Frontal cortex (tissue), 4 donors: Measurements from ENCODE around the gene USH2A. TPM values are rescaled to one million over a fixed set of nuclear protein-coding genes. Genes with fewer than 3 reads are reported as not detected.
"Not testable (repeated sequence)": the region's sequence is repeated elsewhere in the genome, so short reads cannot be mapped to it uniquely, and the experiment has no call there.

Source experiments
- DNase-seq, 2 donors: peaks; one replicate each; pipeline ENCODE4 v3.0.0; 2012; ENCODE audit warnings: low spot score in 2 of 2
- FAIRE-seq: peaks from 2 replicates; lab custom pipeline; 2012; peaks lifted over from hg19 to GRCh38; lab: Jason Lieb, UNC
- total RNA-seq: library from RNA; depleted of rRNA; stranded (reverse); fragments of >200 nt; gene quantifications from one replicate; pipeline ENCODE4 v1.2.3, GENCODE V29; 2014
- donor health status: control.
- donor health status: control.
- donor health status: control.

Gene USH2A
- total RNA-seq, 1 donor from 2014 or later = under 0.01 TPM

DNA sequence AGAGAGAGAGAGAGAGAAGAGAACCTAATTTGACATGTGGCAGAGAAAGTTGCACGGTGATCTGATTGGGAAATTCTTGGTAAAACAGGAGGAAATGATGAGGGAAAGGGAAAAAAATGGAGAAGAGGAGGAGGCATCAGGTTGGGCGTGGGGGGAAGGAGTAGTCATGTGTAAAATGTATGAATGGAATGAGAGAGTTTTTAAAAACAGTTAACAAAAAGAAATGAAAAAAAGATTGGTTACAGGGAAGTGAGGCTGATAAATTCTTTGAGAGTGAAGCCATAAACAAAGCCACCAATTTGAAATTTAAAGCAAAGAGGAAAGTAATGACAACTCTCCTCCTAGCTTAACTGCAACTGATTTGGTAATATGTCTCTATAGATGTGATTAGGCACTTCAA lies 409.2 kb downstream of the USH2A start:
- no peak for FAIRE-seq
- DNase-seq = no peak

DNA sequence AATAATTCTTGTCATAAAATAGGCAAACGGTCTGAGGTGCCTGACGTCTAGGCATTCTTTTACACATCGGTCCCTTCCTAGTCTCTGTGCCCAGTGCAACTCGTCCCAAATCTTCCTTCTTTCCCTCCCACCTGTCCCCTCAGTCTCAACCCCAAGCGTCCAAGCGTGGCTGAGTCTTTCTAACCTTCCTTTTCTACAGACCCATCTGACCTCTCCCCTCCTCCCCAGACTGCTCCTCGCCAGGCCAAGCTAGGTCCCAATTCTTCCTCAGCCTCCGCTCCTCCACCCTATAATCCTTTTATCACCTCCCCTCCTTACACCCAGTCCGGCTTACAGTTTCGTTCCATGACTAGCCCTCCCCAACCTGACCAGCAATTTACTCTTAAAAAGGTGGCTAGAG lies 413.8 kb downstream of the USH2A start:
- FAIRE-seq, DNase-seq: not testable (repeated sequence)

DNA sequence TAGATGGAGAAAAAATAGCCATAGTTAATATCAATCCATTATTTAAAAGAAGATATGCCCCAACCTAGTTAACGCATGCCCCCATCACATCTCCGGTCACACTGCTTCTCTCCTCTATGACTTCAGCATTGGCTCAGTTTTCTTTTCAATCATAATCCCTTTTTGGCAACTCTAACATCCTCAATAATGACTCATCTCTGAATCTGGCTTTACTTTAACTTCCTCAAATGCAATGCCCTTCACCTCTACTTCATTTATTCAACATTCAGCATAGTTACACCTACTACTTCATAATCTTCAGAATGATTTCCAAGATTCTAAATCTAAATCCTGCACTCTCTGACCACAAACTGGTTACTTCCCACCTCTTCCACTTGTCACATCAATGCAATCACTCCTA lies 417.3 kb downstream of the USH2A start:
- FAIRE-seq = no peak
- DNase-seq = no peak

DNA sequence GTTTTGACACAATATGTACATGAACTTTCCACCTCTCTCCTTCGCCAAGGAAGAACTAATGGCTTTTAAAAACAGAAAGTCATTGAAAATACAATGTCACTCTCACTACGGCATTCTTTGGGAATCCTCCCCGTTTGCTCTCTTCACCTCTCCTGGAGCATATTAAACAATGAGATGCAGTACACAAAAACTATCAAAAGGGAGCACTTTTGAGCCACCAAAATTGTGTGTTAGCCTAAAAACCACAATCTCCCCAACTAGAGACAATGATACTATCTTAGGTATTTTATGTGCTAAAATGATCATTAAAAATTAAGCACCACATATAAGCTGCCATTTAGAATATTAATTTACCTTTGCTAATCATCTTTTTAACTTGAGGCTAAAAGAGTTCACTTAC lies 430.6 kb downstream of the USH2A start:
- peak in 1 of 2 donors; percentile 10 for DNase-seq
- FAIRE-seq = no peak

DNA sequence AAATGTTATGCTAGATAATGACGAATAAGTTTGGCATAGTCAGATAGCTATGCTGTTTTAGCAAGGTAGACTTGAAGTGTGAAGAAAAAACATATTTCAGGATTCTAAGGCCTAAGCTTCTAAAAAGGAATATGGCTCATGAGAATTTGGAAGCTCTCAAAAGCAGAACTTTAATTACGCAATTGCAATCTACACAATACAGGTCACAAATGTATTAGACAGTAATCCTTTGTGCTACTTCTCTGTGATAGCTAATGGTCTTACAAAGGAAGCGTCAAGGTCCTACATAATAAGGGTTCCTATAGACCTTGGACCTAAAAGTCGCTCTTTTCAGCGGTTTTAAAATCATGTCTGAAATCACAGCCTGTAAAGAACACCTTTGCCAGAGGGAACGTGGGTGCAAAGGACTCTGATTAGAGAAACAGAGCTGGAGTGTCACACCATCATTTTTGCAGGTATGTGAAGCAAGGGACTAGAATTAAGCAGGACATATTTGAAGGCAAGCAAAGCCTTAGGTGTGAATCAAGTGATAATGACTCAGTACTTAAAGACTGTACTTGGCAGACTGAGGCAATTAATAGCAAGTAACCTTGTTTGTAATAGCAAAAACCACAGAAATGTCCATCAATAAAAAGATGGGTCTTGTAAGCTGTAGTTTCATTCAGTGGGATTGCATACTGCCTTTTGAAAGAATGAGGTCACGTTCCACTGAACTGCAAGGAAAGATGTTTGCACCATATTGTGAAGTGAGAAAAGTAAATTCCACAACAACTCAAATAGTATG lies 436.0 kb downstream of the USH2A start:
- FAIRE-seq (no peak), DNase-seq (no peak)

DNA sequence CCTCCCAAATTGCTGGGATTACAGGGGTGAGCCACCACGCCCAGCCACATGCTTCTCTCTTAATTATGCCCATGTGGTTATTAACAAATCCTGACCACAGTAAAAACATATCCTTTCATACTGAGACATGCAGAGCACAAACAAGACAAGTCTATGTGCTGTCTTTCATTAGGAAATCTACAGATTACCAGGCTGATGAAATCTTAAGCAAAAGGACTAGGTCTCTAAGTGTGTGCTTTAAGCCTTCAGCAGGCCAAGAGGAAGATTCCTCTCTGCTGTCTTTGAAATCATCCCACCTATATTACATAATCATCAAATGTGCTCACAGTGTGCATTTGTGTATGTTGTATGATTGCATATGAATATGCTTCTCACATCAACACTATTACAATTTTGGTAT lies 436.8 kb downstream of the USH2A start:
- no peak for DNase-seq
- no peak for FAIRE-seq

DNA sequence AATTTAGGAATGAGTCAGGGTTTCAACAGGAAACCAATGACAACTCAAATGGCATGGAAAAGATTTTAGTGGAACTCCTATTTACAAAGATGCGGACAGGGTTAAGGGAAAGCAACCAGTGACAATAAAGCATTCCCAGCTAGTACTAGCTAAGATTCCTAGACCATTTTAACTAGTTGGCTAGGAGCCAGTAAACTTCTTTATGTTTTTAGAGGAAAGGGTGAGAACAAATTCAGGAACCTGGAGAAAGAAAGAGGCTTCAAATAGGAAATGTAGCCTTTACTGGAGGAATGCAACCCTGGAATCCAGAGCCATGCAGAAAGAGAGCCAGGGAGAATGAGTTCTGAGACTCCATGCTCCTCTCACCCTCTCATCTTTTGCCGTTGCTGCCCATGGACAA lies 439.6 kb downstream of the USH2A start:
- FAIRE-seq (no peak), DNase-seq (no peak)

DNA sequence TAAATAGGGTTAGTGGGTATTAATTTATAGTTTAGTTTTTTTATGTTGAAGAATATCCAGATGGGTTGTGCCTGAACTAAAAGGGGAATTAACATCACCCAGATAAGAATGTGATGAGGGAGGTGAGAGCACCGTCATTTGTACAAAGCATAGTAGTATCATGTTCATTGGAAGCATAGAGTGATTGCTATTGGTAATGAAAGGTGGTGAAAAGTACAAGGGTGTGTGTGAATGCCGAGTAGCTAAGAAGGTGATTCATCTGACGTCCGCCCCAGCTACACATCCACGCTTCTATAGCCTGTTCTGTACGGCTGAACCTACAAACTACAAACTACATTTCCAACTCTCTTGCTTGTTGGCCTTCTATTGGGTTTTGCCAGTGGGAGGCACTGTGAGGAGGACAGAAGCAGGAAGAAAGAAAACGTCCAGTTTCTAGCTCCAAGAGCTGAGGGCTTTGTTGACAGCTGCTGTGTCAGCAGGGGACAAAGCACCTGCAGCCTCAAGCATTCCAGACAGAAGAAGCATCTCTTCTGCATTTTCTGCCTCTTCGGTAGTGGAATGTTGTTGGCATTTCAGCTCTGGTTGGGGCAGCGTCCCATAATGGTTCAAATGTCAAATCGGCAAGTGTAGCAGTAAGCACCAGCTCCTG lies 451.3 kb downstream of the USH2A start:
- DNase-seq (no peak), FAIRE-seq (no peak)

DNA sequence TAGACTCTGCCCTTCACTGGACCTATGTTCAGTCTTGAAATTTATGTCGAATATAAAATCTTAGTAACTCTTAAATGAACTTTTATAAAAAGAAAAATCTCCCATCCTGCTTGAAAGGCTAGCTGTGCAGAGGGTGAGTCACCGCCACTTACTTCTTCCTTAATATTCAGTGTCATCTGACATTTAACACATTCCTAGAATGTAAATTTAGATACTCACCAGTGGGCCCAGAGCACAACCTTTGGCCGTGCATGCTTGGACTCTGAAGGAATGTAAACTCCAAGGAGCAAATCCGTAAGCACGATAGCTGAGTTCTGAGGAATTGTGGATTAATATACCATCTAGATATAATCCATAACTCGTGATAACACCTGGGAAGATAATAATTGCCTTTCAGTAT lies 452.8 kb downstream of the USH2A start:
- no peak for FAIRE-seq

DNA sequence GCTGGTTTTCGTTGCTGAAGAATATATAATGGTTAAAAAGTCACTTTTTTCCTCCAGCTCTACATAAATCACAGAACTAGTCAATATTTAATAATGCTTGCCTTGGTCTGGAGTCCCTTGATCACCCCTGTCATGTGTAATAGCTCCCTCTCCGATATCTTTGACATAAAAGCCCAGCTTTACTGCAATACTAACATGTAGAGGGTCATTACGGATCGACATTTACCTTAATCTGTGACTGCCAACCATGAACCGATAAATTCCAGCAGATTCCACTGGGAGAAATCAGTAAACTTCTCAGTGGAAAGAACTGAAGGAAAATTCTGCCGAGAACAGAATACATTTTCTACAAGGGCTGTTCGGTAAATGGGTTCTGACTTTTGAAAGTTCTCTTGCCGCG lies 459.6 kb downstream of the USH2A start:
- DNase-seq = no peak

More for the DNA sequence above, 452.8 kb downstream of the USH2A start:
- no peak for DNase-seq

DNA sequence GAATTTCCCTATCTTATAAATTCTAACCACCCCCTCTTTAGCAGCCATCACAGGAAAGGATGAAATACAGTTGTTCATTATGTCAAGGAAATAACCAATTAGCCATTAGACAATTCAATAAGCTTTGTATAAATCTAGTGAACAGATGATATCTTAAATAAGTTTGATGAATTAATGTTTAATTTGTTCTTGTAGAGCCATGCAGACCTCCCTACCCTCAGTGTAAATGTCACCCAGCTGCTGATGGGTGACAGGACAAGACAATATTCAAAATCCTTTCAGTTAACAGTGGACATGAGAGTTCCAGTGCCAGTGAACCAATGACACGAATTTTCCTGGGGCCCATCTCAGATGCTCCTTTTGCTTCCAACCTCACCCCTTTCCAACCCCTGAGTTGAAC lies 460.2 kb downstream of the USH2A start:
- DNase-seq (no peak), FAIRE-seq (no peak)

More for the DNA sequence above, 459.6 kb downstream of the USH2A start:
- FAIRE-seq = no peak

DNA sequence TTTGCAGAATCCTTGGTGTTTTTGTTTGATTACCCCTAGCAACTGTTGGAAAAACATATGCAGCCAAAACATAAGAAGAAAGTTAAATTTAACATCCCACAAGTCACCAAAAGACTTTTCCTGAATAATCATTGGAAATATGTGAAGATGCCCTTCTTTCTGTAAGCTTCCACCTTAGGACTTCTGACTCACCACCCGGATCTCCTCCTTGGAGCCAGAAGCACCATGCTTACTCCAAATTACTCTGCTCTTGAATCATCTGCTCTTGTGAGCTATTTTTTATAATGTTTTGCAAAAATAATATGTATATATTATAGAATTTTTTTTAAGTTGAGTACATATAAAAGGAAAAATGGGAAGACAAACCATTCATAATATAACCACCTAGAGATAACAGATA lies 464.4 kb downstream of the USH2A start:
- FAIRE-seq (no peak), DNase-seq (no peak)

DNA sequence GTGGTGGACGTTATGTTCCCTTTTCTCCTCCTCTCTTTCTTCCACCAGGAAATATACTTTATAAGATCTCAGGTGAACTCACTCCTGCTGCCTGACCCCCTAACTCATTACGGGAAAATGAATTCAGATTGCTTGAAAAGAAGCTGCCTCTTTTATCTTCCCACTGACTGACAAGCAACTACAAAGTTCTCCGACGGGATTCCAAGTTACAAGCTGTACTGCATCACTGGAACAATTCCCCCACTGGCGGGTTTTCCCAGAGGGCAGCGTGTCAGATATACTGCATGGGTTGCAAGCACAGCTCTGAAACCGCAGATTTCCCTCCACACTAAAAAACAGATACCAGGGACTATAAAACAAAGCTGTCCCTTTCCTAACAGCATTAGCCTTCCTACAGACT lies 465.6 kb downstream of the USH2A start:
- DNase-seq (no peak), FAIRE-seq (no peak)

DNA sequence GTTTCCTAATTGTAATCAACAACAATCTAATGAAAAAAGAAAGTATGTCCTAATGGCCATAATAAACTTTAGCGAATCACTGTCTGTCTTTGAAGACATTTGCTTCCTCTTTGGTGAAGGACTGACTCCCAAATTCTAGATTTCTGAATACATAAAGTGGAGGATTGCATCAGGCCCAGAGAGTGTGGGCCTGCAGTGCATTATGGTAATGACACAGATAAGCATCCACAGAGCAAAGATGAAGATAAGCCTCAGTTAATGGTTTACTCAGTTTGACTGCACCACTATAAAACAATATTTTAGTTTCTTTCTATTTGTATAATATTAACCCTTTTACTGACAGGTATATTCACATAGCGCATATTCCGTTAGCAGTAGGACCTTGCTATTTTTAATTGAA lies 490.7 kb downstream of the USH2A start:
- DNase-seq (no peak), FAIRE-seq (no peak)

DNA sequence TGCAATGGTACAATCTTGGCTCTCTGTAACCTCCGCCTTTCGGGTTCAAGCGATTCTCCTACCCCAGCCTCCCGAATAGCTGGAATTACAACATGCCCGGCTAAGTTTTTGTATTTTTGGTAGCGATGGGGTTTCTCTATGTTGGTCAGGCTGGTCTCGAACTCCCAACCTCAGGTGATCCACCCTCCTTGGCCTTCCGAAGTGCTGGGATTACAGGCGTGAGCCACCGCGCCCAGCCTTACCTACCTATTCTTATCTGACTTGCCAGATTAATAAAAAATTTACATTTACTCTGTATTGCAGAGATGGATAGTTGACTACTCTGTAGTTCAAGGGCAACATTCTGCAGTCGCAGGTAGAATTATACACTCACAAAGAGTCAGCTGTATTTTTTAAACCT lies 496.6 kb downstream of the USH2A start:
- no peak for DNase-seq
- no peak for FAIRE-seq

DNA sequence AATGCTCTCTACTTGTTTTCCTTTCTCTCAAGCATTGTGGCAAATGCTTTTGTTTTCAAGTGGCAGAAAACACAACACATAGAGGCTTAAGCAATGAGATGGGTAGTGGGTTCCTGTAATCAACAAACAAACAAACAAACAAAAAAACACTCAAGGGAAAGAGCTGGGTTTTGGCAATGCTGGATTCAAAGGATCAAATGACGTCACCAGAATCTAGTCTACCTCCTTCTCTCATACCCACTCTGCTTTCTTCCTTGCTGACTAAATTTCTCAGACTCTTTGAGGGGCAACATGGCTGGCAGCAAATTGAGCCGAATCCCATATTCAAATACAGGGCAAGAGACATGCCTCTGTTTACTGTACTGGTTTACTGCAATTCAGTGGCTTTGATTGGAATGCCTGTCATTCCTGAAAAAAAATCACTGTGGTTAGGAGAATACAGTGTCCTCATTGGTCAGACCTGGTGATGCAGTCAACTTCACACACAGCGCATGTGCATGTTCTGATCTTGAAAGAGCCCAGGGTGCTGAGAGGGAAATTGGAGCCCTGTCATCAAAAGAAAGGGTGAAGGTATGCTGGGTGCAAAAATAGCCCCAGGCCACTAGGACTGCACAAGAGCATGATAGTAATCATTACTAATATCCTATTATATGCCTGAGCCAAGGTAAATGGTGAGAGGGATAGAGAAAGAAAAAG lies 500.0 kb downstream of the USH2A start:
- no peak for DNase-seq
- no peak for FAIRE-seq

DNA sequence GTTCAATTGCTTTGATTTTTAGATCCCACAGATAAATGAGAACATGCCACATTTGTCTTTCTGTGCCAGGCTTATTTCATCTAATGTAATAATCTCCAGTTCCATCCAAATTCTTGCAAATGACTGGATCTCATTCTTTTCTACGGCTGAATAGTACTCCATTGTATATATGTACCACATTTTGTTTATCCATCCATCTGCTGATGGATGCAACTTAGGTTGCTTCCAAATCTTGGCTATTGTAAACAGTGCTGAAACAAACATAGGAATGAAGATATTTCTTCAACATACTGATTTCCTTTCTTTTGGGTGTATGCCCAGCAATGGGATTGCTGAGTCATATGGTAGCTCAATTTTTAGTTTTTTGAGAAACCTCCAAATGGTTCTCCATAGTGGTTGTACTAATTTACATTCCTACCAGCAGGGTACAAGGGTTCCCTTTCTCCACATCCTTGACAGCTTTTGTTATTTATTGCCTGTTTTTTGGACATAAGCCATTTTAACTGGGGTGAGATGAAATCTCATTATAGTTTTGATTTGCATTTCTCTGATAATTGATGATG lies 511.8 kb downstream of the USH2A start:
- DNase-seq = no peak

DNA sequence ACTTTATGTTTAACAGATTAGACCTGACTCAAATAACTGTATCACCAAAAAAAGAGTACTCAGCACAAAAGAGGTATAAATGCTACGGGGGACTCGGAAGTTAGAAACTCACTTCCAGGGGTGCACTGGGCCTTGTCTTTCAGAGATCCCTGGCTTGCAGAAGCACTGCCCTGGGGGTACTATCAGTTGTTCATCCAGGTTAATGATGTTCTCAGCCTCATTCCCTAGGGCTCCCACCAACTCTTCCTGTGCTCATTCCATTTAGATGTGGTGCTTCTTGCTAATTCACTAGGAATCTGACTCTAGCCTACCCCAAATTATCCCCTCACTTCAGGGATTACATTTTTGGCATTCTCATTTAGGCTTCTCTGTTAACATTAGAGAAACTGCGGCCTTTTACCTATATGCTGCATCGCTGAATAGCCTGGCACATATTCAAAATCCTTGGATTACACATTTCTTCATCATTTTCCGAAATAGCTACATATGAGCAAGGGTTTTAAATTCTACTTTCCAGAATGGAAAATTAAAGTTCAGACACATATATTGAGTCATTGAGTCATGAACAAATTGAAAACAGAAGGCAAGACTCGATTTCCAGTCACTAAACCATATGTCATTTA lies 517.6 kb downstream of the USH2A start:
- FAIRE-seq = no peak
- no peak for DNase-seq

More for the DNA sequence above, 511.8 kb downstream of the USH2A start:
- no peak for FAIRE-seq

DNA sequence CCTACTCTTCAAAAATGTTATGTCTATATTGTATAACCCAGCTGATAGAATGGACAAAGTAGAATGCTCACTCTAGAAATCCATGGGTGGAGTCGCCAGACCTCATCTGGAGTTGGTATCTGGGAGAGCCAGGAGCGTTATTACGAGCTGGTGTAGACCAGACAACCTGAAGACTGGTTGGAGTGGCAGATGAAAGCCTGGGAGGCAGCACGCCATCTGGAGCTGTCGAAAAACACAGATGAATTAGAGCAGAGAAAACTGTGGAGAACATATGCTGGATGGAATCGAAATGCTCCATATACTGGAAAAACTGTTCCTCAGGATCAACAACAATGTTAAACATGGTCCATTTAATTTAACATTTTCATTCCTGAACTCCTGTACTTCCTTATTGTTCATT lies 522.6 kb downstream of the USH2A start:
- DNase-seq (no peak), FAIRE-seq (no peak)

DNA sequence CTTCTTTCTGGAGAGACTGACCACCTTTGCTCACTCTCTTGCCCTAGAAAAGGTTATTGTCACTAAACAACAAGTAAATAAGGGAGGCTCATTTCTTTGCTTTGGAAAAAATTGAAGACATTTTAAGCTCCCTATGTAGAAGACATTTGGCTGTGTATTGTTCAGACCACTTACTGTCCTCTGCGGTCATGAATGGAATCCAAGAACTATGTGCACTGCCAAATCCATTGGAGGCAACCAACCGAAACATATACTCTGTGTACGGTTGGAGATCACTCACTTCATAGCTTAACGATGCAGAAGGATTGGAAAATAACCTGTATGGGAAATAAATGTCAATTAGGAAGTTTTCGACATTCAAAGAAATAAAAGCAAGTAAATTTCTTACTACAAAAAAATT lies 523.3 kb downstream of the USH2A start:
- FAIRE-seq (no peak), DNase-seq (no peak)
